NCI-H146 (cell line): ENCODE data around the gene ATG9A.

Experiments
- DNase-seq: peaks from one replicate; lab custom pipeline; 2025; lab: John Stamatoyannopoulos, UW

Gene ATG9A

GRCh38 chr2:219178377-219179175, 50.9 kb downstream of the ATG9A start:
- peak; percentile 38 for DNase-seq

DNA sequence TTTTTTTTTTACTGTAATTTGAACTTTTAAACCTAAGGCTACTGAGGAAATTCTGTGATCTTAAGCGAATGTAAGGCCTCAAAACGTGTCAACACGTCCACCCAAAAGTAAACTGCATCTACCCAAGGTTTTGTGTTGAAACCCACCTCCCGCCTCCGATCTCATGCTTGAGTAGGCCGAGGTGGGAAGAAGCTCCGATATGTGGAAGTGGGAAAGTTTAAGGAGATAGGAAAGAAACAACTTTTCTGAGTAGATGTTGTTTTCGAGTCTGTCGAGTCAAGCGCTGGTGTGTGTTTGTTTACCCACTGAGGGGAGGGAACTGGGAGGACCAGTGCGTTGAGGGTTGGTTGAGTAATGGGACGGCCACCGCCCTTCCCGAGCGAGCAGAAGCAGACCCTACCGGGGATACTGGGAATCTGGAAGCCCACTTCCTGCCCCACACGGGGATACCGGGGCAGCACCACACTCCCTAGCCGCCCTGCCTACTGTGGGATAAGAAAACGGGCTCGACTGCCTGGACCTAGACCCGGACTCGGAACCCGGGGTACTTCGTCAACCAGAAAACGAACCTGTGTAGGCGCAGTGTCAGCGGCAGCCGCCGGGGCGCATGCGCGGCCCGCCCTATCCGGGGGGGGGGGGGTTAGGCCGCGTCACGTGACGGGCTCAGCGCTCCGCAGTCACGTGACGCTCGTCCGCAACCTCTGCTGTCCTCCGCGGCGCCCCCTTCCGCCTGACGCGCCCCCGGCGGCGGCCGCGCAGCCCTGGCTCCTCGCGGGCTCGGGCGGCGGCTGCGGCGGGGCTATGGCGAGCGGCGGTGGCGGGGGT, 51.7 kb downstream of the ATG9A start, which contains the start of gene RETREG2:
Gene RETREG2, plus strand, starts transcription at position 724 of the 825 bp plus-strand sequence. Its CDS starts 78 bp downstream, at position 802.
- peak; percentile 85 for DNase-seq

DNA sequence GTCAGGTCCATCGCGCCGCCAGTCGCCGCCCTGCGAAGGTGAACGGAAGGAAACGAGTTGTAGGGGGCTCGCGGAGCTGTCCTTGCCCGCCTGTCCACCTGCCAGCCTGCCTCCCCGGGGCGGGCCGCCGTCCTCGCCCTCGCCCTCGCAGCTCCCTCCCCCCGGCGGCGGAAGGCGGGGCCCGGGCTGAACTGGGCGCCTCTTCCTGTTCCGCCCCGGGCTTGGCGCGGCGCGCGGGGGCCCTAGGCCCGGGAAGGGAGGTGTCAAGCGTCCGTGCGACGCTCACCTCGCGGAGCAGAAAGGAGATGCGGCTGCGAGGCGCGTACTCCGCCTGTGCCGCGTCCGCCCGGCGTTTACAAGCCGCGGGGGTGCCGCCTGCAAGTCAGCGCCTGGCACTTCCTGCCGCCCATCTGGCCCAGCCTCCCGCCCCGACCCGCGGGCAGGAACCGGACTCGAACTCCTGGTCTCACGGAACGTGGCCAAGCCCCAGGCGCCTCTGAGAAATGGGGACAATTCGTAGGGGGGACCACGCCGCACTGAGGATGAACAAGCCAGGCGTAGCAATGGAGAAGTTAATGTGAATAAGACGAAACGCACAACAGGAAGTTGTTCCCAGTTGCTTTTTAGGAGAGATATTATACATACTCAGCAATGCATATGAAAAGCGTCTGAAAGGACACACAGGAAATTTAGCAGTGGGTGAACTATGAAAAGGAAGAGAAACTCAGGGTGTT, 52.5 kb downstream of the ATG9A start, which contains the start of gene CNPPD1:
Gene CNPPD1, minus strand, starts transcription at position 108 of the 734 bp plus-strand sequence. Its CDS starts 97 bp downstream, at position 11.
- DNase-seq: peak; percentile 83

DNA sequence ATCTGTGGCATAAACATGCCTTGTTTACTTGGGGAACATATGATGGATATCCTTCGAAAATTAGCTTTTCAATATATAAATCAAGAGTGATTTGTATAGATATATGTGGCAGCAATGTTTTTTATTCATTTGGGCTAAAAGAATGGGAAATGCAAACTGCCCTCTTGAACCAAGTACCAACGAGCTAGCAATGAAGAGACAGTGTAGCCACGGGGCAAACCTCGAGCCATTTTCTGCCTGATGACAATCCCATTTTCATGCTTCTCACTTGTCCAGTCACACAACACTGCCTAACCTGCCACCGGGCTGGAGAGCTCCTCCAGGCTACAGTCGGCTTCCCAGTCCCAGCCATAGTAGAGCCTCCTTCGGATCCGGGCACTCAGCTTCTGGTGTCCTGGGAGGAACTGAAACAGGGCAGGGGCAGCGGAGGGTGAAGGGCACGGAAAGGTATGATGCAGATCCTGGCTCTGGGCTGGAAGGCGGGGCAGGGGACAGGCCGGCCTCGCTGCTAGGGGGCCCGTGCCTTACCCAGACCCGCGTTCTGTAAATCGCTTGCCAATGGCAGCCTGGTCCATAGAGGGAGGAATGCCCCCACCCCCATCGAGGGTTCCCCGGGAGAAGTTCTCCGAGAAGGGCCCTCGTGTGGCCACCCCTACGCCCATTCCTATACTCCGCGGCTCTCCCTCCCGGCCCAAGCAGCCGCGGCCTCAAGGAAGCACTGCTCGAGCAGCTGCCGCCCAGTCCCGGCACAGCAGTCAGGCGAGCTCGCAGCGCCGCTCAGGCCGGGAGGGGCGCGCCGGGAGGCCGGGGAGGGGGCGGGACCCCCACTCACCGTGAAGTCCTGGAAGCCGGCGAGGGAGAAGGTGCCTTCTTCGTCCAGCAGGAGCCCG, 53.3 kb downstream of the ATG9A start:
- DNase-seq: peak; percentile 69

GRCh38 chr2:219175486-219175885, 54.0 kb downstream of the ATG9A start:
- no peak for DNase-seq

GRCh38 chr2:219174801-219175200, 54.6 kb downstream of the ATG9A start:
- no peak for DNase-seq

DNA sequence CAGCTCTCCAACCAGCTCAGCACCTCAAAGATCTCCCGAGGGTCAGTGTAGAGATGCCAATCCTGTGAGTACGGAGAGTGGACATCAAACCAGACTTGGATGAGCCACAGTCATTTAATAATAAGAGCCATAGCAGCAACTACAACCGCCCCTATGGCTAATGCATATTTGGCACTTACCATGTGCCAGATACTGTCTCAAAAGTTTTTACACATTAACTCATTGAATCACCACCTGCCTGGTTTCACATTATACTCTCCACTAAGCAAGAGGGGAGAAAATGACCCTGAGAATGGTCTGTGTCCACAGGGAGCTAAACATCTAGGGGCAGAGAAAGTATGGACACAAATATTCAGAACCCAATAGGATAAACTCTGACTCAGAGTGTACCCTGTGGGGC, 55.3 kb downstream of the ATG9A start:
- no peak for DNase-seq

DNA sequence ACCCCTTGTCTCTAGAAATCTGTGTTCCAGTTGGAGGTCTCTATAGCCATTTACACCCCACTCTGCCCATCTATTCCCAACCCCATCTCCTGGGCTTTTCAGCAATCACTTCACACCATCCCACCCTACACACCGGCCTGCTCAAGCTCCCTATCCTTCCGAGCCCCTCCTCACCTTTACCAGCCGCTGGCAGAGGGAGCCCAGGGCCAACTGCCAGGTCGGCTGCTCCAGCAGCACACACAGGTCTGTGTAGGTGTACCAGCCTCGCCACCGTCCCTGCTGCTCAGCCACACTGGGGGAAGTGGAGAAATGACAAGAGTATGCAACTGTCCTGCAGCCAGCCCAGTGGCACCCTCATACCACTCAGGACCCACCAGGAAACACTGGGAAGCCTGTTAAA, 56.3 kb downstream of the ATG9A start:
- no peak for DNase-seq

GRCh38 chr2:219172231-219173154, 56.9 kb downstream of the ATG9A start:
- no peak for DNase-seq

GRCh38 chr2:219171231-219171651, 58.2 kb downstream of the ATG9A start:
- peak; percentile 11 for DNase-seq

DNA sequence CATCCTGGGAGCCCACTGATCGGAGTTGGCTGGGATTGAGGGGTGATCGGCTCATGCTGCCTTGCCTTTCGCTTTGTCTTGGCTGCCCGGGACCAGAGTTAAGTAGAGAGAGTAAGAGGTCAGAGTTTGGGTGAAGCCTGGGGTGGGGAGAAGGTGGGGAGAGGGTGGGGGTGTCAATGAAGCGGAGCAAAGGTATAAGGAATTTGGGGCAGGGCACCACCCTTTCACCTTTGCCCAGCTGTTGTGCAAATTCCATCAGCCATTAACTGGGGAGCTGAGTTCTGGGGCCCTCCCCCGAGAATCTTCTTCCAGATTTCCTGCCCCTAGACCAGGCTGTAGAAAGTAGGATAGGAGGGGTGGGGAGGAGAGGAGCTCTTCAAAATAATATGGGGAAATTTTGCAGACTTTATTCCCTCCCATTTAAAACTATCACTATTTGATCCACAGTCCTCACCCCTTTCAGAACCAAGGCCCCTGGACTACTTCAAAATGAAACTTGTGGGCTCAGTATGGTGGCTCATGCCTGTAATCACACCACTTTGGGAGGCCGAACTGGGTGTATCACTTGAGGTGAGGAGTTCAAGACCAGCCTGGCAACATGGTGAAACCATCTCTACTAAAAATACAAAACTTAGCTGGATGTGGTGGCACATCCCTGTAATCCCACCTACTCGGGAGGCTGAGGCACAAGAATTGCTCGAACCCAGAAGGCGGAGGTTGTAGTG, 59.3 kb downstream of the ATG9A start, which contains the start of gene SLC23A3:
Gene SLC23A3, minus strand, starts transcription at position 100 of the 725 bp plus-strand sequence. Its CDS starts 45 bp downstream, at position 55.
- no peak for DNase-seq
